Measurements from ENCODE around the gene LGR4. TPM values are rescaled to one million over a fixed set of nuclear protein-coding genes. Genes with fewer than 3 reads are reported as not detected.
"Not testable (repeated sequence)": the region's sequence is repeated elsewhere in the genome, so short reads cannot be mapped to it uniquely, and the experiment has no call there.

The LGR4 gene
- total RNA-seq, 1 donor from 2014 or later, result 49.2 TPM

GRCh38 chr11:27458182-27458581 is 14.4 kb downstream of the LGR4 start:
- no peak for DNase-seq (ENCODE audit: low spot score)

GRCh38 chr11:27456795-27457329 is 15.7 kb downstream of the LGR4 start:
- DNase-seq (ENCODE audit: low spot score), result no peak

- DNase-seq (ENCODE audit: low spot score), result no peak
Measured at GRCh38 chr11:27456140-27456794, 16.3 kb downstream of the LGR4 start.

GRCh38 chr11:27455667-27456066 is 16.9 kb downstream of the LGR4 start:
- DNase-seq (ENCODE audit: low spot score), result no peak

- no peak for DNase-seq (ENCODE audit: low spot score)
Measured at GRCh38 chr11:27453701-27454100, 18.9 kb downstream of the LGR4 start.

GRCh38 chr11:27452147-27452546 is 20.4 kb downstream of the LGR4 start:
- no peak for DNase-seq (ENCODE audit: low spot score)

GRCh38 chr11:27451244-27451965 is 21.2 kb downstream of the LGR4 start:
- no peak for DNase-seq (ENCODE audit: low spot score)

- not testable (repeated sequence) for DNase-seq (ENCODE audit: low spot score)
Measured at GRCh38 chr11:27448184-27448540, 24.4 kb downstream of the LGR4 start.

- DNase-seq (ENCODE audit: low spot score), result no peak
Measured at GRCh38 chr11:27447288-27448183, 25.1 kb downstream of the LGR4 start.

- DNase-seq (ENCODE audit: low spot score), result no peak
Measured at GRCh38 chr11:27445625-27446024, 27.0 kb downstream of the LGR4 start.

- DNase-seq (ENCODE audit: low spot score), result no peak
Measured at GRCh38 chr11:27444801-27445215, 27.8 kb downstream of the LGR4 start.

GRCh38 chr11:27443746-27444507 is 28.7 kb downstream of the LGR4 start:
- DNase-seq (ENCODE audit: low spot score), result no peak

GRCh38 chr11:27443227-27443626 is 29.4 kb downstream of the LGR4 start:
- DNase-seq (ENCODE audit: low spot score), result no peak

GRCh38 chr11:27440090-27440489 is 32.5 kb downstream of the LGR4 start:
- no peak for DNase-seq (ENCODE audit: low spot score)

GRCh38 chr11:27438595-27438981 is 34.0 kb downstream of the LGR4 start:
- DNase-seq (ENCODE audit: low spot score), result no peak

- DNase-seq (ENCODE audit: low spot score), result no peak
Measured at GRCh38 chr11:27437829-27438594, 34.6 kb downstream of the LGR4 start.

- no peak for DNase-seq (ENCODE audit: low spot score)
Measured at GRCh38 chr11:27436916-27437315, 35.7 kb downstream of the LGR4 start.

GRCh38 chr11:27433742-27434141 is 38.8 kb downstream of the LGR4 start:
- DNase-seq (ENCODE audit: low spot score), result no peak

- DNase-seq (ENCODE audit: low spot score), result no peak
Measured at GRCh38 chr11:27431808-27432207, 40.8 kb downstream of the LGR4 start.

GRCh38 chr11:27429761-27430393 is 42.7 kb downstream of the LGR4 start:
- DNase-seq (ENCODE audit: low spot score), result no peak

All from ureter (tissue), 1 donor.